ENCODE results near the gene MASP2.
"Not testable (repeated sequence)": the region's sequence is repeated elsewhere in the genome, so short reads cannot be mapped to it uniquely, and the experiment has no call there.

DNA sequence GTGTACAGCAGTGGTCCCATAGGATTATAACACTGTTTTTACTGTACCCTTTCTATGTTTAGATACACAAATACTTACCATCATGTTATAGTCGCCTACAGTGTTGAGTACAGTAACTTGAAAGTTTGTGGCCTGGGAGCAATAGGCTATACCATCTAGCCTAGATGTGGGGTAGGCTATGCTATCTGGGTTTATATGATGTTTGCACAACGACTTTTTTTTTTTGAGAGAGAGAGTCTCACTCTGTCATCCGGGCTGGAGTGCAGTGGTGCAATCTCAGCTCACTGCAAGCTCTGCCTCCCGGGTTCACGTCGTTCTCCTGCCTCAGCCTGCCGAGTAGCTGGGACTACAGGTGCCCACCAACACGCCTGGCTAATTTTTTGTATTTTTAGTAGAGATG lies 27.7 kb downstream of the MASP2 start:
- TF ChIP-seq, protein P1, sequence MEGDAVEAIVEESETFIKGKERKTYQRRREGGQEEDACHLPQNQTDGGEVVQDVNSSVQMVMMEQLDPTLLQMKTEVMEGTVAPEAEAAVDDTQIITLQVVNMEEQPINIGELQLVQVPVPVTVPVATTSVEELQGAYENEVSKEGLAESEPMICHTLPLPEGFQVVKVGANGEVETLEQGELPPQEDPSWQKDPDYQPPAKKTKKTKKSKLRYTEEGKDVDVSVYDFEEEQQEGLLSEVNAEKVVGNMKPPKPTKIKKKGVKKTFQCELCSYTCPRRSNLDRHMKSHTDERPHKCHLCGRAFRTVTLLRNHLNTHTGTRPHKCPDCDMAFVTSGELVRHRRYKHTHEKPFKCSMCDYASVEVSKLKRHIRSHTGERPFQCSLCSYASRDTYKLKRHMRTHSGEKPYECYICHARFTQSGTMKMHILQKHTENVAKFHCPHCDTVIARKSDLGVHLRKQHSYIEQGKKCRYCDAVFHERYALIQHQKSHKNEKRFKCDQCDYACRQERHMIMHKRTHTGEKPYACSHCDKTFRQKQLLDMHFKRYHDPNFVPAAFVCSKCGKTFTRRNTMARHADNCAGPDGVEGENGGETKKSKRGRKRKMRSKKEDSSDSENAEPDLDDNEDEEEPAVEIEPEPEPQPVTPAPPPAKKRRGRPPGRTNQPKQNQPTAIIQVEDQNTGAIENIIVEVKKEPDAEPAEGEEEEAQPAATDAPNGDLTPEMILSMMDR (IDR thresholded peaks at IDR 0.05 in 2 of 3, conservative IDR thresholded peaks at IDR 0.05 in 1 of 3; ENCODE audit: insufficient read depth in 2 of 3, low read depth in 1 of 3, low read length in 3 of 3): not testable (repeated sequence)
- not testable (repeated sequence) for TF ChIP-seq ZKSCAN8 (CRISPR knock-in tag; IDR thresholded peaks at IDR 0.05); ZNF3 (CRISPR knock-in tag; IDR thresholded peaks at IDR 0.05); RNF2 (IDR thresholded peaks at IDR 0.05); ASH1L (IDR thresholded peaks at IDR 0.05; ENCODE audit: borderline replicate concordance, low read depth, partially characterized antibody); DPF2 (IDR thresholded peaks at IDR 0.05); ZEB2 (IDR thresholded peaks at IDR 0.05)
- TF ChIP-seq, protein P2, sequence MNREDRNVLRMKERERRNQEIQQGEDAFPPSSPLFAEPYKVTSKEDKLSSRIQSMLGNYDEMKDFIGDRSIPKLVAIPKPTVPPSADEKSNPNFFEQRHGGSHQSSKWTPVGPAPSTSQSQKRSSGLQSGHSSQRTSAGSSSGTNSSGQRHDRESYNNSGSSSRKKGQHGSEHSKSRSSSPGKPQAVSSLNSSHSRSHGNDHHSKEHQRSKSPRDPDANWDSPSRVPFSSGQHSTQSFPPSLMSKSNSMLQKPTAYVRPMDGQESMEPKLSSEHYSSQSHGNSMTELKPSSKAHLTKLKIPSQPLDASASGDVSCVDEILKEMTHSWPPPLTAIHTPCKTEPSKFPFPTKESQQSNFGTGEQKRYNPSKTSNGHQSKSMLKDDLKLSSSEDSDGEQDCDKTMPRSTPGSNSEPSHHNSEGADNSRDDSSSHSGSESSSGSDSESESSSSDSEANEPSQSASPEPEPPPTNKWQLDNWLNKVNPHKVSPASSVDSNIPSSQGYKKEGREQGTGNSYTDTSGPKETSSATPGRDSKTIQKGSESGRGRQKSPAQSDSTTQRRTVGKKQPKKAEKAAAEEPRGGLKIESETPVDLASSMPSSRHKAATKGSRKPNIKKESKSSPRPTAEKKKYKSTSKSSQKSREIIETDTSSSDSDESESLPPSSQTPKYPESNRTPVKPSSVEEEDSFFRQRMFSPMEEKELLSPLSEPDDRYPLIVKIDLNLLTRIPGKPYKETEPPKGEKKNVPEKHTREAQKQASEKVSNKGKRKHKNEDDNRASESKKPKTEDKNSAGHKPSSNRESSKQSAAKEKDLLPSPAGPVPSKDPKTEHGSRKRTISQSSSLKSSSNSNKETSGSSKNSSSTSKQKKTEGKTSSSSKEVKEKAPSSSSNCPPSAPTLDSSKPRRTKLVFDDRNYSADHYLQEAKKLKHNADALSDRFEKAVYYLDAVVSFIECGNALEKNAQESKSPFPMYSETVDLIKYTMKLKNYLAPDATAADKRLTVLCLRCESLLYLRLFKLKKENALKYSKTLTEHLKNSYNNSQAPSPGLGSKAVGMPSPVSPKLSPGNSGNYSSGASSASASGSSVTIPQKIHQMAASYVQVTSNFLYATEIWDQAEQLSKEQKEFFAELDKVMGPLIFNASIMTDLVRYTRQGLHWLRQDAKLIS (CRISPR knock-in tag; IDR thresholded peaks at IDR 0.05): not testable (repeated sequence)
